Endometrial microvascular endothelial cells (primary cell): ENCODE measurements around the gene ANKH. TPM values are rescaled to one million over a fixed set of nuclear protein-coding genes. Genes with fewer than 3 reads are reported as not detected.
"Not testable (repeated sequence)": the region's sequence is repeated elsewhere in the genome, so short reads cannot be mapped to it uniquely, and the experiment has no call there.

Source experiments
- in situ Hi-C: cut with HindIII; loops from 2 replicates; pipeline ENCODE4 v1.10.0; 2017; ENCODE audit warnings: low sequenced_read_pairs, low pct_unique_long_range_greater_than_20kb; ENCODE audit errors: inconsistent ontology term
- total RNA-seq: library from RNA; depleted of rRNA; stranded (reverse); fragments of >200 nt; gene quantifications from one replicate; pipeline ENCODE4 v1.2.3, GENCODE V29; 2015; ENCODE audit errors: inconsistent ontology term

ANKH gene
- 24.0 TPM for total RNA-seq

DNA sequence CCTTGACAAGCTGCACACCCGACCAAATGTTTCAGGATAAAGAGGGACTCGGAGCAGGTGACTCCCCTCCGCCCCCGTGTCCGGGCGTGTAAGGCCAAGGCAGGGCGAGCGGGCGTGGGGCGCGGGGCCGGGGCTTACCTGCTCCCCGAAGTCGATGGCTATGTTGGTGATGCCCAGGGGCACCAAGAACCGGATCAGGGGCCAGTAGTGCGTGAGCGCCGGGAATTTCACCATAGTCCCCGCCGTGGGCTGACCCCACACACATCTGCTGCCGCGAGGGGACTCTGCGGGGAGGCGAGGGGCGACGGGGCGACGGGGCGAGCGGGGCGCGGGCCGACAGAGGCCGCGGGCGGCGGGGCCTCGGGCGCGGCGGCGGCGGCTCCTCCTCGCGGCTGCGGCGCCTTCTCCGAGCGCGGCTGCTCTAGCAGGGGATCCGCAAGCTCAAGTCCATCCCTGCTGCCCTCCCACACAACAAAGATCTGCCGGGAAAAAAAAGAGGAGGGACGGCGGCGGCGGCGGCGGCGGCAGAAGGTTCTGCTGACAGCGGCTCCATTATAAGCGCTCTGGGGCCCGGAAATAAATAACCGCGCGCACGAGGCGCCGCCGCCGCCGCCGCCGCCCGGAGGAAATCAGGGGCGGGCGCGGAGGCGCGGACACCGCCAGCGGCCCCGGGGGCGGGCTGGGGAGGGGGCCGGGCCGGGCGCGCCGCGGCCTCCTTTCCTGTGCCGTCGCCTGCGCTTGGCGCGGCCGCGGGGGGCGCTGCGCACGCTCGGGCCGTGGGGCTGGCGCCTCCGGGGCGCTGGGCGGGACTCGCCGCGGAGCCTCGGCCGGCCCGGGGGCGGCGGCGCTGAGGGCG is at the start of gene ANKH:
TSS of gene ANKH (minus strand) at position 565 of the 856 bp plus-strand sequence. CDS start at position 234, 331 bp downstream.
- in situ Hi-C loops, result loop anchor here (25.0 kb wide), 1 partner anchor 159 kb away; no protein-coding TSS in a partner anchor

GRCh38 chr5:14920121-14920520 is 48.5 kb upstream of the ANKH start:
- in situ Hi-C loops, result no loop called here

DNA sequence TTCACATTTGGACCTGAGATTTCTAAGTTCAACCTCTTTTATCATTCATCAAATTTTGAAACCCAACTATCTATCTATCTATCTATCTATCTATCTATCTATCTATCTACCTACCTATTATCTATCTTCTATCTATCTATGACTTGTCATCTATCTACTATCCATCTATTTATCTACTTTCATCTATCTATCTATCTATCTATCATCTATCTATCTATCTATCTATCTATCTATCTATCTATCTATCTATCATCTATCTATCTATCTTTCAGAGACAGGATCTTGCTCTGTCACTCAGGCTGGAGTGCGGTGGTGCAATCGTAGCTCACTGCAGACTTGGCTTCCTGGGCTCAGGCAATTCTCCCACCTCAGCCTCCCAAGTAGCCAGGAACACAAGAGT is 47.5 kb upstream of the ANKH start:
- in situ Hi-C loops, result not testable (repeated sequence)

GRCh38 chr5:14917719-14918118 is 46.1 kb upstream of the ANKH start:
- in situ Hi-C loops, result no loop called here

GRCh38 chr5:14915291-14915952 is 43.8 kb upstream of the ANKH start:
- in situ Hi-C loops, result no loop called here

GRCh38 chr5:14914623-14915260 is 43.2 kb upstream of the ANKH start:
- in situ Hi-C loops, result no loop called here

DNA sequence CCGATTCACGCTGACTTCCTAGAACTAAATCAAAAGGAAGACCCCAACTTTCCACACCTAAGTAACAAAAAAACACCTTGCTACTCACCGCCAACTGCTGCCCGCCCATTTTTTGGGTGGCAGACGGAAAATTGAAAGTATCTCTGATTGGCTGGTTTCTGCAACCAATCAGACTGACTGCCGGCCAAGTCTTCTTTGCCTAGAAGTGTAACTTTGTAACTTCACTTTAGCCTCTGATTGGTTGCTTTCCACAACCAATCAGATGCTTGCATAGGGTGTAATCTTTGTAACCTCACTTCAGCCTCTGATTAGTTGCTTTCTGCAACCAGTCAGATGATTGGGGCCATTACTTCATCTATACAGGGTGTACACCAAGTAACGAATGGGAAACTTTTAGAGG is 42.6 kb upstream of the ANKH start:
- in situ Hi-C loops, result no loop called here

- in situ Hi-C loops, result no loop called here
Observed at GRCh38 chr5:14913096-14913495, 41.5 kb upstream of the ANKH start.

- in situ Hi-C loops, result no loop called here
Observed at GRCh38 chr5:14912206-14912605, 40.6 kb upstream of the ANKH start.

GRCh38 chr5:14909369-14909768 is 37.8 kb upstream of the ANKH start:
- in situ Hi-C loops, result no loop called here

- in situ Hi-C loops, result no loop called here
Observed at GRCh38 chr5:14908172-14908571, 36.6 kb upstream of the ANKH start.

GRCh38 chr5:14906628-14907027 is 35.0 kb upstream of the ANKH start:
- in situ Hi-C loops, result no loop called here

DNA sequence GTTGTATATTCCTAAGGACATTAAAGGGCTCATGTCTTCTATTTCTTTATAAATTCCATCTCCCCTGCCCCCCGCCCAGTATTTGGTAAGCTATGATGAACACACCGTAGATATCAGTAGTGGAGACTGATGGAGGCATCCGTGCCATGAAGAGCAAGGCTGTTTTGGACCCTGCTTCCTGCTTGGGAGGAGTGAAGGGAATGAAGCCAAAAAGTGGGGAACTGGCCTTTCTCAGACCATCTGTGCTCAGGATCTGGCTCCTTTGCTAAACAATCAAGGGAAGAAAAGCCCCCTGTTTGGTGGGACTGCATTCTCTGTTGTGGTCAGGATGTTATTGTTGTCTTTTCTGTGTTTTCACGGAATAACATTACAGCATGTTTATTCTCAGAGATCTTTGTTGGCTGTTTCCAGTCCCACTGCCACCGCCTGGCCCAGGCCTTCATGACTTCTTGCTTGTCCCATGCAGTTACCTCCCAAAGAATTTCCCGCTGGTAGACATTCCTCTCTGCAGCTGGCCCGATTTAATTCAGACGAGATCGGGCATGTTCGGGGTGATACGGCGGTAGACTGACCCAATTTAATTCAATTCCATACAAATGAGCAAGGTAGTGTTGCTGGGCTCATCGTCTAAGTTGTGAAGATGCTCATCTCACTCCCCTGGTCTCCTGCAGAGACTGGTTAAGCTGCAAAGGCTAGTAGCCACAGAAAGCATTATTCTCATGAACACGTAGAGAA is 31.4 kb upstream of the ANKH start:
- in situ Hi-C loops, result no loop called here

- in situ Hi-C loops, result no loop called here
Observed at GRCh38 chr5:14901462-14902051, 30.0 kb upstream of the ANKH start.

DNA sequence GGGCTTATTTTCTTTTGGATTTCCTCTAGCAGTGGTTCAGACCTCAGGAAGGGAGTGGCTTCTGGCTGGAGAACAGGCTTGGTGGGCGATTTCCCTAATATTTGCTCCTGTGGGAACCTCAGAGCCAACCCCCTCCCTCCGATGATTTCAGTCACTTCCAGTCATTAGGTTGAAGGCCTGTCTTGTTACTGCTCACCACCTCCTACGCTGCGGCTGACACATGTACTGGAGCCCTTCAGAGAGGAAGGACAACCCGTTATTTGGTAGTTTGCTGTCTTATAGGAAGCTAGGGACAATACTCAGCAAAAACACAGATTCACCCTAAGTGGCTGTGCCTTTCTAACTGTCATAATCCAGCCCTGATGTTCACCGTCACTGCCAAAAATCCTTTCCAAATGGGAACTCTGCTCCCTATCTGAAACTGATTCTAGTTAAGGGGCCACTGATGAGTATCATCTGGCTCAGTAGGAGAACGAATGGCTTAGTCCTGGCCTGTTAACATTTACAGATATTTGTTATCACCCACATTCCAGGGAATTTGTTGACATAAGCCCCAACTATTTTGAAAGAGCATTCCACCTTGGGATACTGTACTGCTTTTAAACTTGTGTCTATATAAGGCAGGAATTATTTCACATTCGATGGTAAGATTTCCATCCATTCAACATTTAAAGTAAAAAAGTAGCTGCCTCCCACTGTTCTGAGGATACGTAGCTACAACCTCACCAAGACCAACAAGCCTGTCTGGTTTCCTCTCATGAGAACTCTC is 29.3 kb upstream of the ANKH start:
- in situ Hi-C loops, result no loop called here

DNA sequence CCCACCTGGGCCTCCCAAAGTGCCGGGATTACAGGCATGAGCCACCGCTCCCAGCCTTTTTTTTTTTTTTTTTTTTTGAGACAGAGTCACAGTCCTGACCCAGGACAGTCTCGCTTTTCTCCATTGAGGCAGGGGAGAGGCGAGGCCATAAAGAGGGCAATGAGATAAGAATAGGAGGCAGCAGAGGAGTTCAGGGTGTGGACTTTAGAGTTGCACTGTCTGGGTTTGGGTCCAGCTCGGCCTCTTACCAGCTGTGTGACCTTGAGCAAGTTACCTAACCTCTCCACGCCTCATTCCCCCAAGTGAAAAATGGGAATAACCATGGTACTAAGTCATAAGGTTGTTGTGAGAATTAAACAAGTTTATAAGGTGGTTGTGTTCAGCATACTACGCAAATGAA is 24.6 kb upstream of the ANKH start:
- in situ Hi-C loops, result no loop called here

DNA sequence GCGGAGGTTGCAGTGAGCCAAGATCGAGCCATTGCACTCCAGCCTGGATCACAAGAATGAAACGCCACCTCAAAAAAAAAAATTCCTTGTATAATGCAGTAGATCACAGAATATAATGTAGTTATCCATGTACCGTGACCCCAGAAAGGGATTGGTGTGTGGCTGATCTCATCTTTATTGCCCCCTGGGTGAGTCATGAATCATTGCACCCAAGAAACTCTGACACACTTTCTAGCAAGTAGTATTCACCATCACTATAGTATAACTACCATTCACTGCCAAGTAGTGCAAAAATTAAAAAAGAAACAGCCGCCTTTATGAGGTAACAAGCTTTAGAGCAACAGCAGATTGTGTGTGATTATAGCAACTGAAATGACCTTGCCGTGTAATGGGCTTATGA is 23.7 kb upstream of the ANKH start:
- in situ Hi-C loops, result no loop called here

DNA sequence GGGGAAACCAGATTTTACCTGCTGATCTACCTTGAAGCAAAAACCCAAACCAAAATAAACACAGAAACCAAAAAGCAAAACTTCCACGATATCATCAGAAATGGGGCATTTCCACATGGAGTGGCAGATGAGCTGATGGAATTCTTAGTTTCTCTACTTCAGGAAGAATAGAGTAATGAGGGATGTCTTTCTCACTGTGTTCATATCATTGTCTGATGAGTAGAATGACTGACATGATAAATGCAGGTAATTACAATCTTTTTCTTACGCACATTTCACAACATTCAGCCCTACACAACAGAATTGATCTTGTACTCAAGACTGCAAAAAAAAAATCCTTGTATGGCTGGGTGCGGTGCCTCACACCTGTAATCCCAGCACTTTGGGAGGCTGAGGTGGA is 23.2 kb upstream of the ANKH start:
- in situ Hi-C loops, result no loop called here
